B cell (primary cell): ENCODE measurements around the gene CYFIP1. TPM values are rescaled to one million over a fixed set of nuclear protein-coding genes. Genes with fewer than 3 reads are reported as not detected.

ENCODE experiments used
- ATAC-seq: fragments of 200-7000 bp; cut with Tn5 transposase; one replicate; pipeline ENCODE4 v1.10.0; 2021; ENCODE audit warnings: low read depth, mild to moderate bottlenecking, moderate number of reproducible peaks, moderate library complexity
- CTCF ChIA-PET: fragments of 350-600 bp; sonication (Branson Sonifier 250); formaldehyde crosslinking; loops from one replicate; lab custom pipeline; 2021; ENCODE audit warnings: antibody characterized with exemption, inconsistent platforms; lab: Charles Lee
- POLR2A ChIA-PET: fragments of 350-600 bp; sonication (Branson Sonifier 250); formaldehyde crosslinking; loops from one replicate; lab custom pipeline; 2021; ENCODE audit warnings: antibody characterized with exemption; lab: Charles Lee
- DNase-seq: peaks from one replicate; pipeline ENCODE4 v3.0.0; 2013
- H2AFZ ChIP-seq: 2 replicates; pipeline ENCODE4 v1.6.1; 2012; ENCODE audit warnings: mild to moderate bottlenecking, low read depth, low read length; ENCODE audit not compliant: insufficient read depth, poor library complexity, severe bottlenecking
- H3K27ac ChIP-seq, 2 donors: 1 replicate in 1 of 2; 2 replicates in 1 of 2; pipeline ENCODE4 v1.5.1; 2012 to 2013; ENCODE audit warnings: low read length in 2 of 2, mild to moderate bottlenecking in 2 of 2, moderate library complexity in 1 of 2
- H3K27me3 ChIP-seq, 4 experiments: fragments of 200-600 bp in 1 of 4; sonication (generic) in 1 of 4; replicated peaks in 1 of 4; 1 replicate in 2 of 4; 2 replicates in 2 of 4; pipeline versions ENCODE4 v1.6.1 to v1.7.0; 2013 to 2016; ENCODE audit warnings: low read length in 3 of 4, mild to moderate bottlenecking in 2 of 4, mixed read lengths in 1 of 4, moderate library complexity in 1 of 4; ENCODE audit not compliant: insufficient read depth in 4 of 4, control insufficient read depth in 3 of 4; ENCODE audit errors: control extremely low read depth in 1 of 4
- H3K36me3 ChIP-seq, 2 experiments: replicated peaks in 1 of 2; 1 replicate in 1 of 2; 2 replicates in 1 of 2; pipeline versions ENCODE4 v1.6.1 to v1.7.1; 2013; ENCODE audit warnings: low read length in 1 of 2; ENCODE audit not compliant: insufficient read depth in 2 of 2, control insufficient read depth in 1 of 2; ENCODE audit errors: control extremely low read depth in 1 of 2, extremely low read depth in 1 of 2
- H3K4me1 ChIP-seq, 2 donors: fragments of 200-600 bp in 1 of 2; sonication (generic) in 1 of 2; 1 replicate in 1 of 2; 2 replicates in 1 of 2; pipeline versions ENCODE4 v1.5.1 to v1.6.1; 2013 to 2017; ENCODE audit warnings: low read length in 2 of 2; ENCODE audit not compliant: control insufficient read depth in 2 of 2, insufficient read depth in 2 of 2
- H3K4me2 ChIP-seq: replicated peaks from 2 replicates; pipeline ENCODE3; 2012; ENCODE audit warnings: mild to moderate bottlenecking, low read depth, low read length; ENCODE audit not compliant: poor library complexity, severe bottlenecking
- H3K4me3 ChIP-seq, 5 experiments: fragments of 200-600 bp in 1 of 5; sonication (generic) in 1 of 5; 1 replicate in 3 of 5; 2 replicates in 2 of 5; pipeline versions ENCODE4 v1.5.1 to v1.7.0; 2011 to 2016; ENCODE audit warnings: low read length in 4 of 5, mild to moderate bottlenecking in 4 of 5, low read depth in 2 of 5, control low read depth in 1 of 5, moderate library complexity in 1 of 5; ENCODE audit not compliant: insufficient read depth in 1 of 5; ENCODE audit errors: control extremely low read depth in 1 of 5, extremely low read depth in 1 of 5
- H3K79me2 ChIP-seq: fragments of 200-600 bp; sonication (generic); one replicate; pipeline ENCODE4 v1.6.0; 2016; ENCODE audit warnings: low read length; ENCODE audit not compliant: control insufficient read depth, insufficient read depth
- H3K9ac ChIP-seq: fragments of 200-600 bp; sonication (generic); 2 replicates; pipeline ENCODE4 v1.6.1; 2017; ENCODE audit warnings: mild to moderate bottlenecking, low read length, moderate library complexity
- H3K9me3 ChIP-seq, 3 donors: one replicate each; pipeline versions ENCODE4 v1.6.1 to v1.7.1; 2013; ENCODE audit warnings: low read length in 2 of 3; ENCODE audit not compliant: control insufficient read depth in 2 of 3, insufficient read depth in 1 of 3; ENCODE audit errors: control extremely low read depth in 1 of 3
- H4K20me1 ChIP-seq: 2 replicates; pipeline ENCODE4 v1.6.0; 2012; ENCODE audit warnings: mild to moderate bottlenecking, low read length; ENCODE audit not compliant: insufficient read depth, control insufficient read depth, poor library complexity, severe bottlenecking
- H3K27ac Mint-ChIP-seq: one replicate; pipeline ENCODE4 v1.8.0; 2021; ENCODE audit warnings: mixed read lengths
- H3K27me3 Mint-ChIP-seq: one replicate; pipeline ENCODE4 v1.8.0; 2021; ENCODE audit warnings: mixed read lengths
- H3K4me1 Mint-ChIP-seq: one replicate; pipeline ENCODE4 v1.8.0; 2021; ENCODE audit warnings: mixed read lengths
- H3K4me3 Mint-ChIP-seq: one replicate; pipeline ENCODE4 v1.8.0; 2021; ENCODE audit warnings: mixed read lengths
- H3K9me3 Mint-ChIP-seq: one replicate; pipeline ENCODE4 v1.8.0; 2022; ENCODE audit warnings: mixed read lengths; ENCODE audit not compliant: insufficient read depth
- CTCF ChIP-seq: fragments of 200-600 bp; IDR thresholded peaks from one replicate; pipeline ENCODE4 v1.8.0; 2022; ENCODE audit warnings: antibody characterized with exemption, mild to moderate bottlenecking
- EZH2 ChIP-seq: IDR thresholded peaks from 2 replicates; pipeline ENCODE4 v1.6.1; 2012; ENCODE audit warnings: borderline replicate concordance, low read depth, mild to moderate bottlenecking, moderate library complexity, low read length; ENCODE audit not compliant: insufficient read depth, poor library complexity, severe bottlenecking
- WGBS: methylation state at CpG from one replicate; pipeline ENCODE4 v1.1.5; 2013; ENCODE audit warnings: missing lambda C conversion rate; ENCODE audit not compliant: insufficient coverage; 5-methylcytosine and 5-hydroxymethylcytosine counted together
- intact Hi-C: fragments of 100-400 bp; cut with micrococcal nuclease; formaldehyde crosslinking; loops from one replicate; pipeline ENCODE4 v1.10.0; 2022
- polyA plus RNA-seq: library from polyadenylated mRNA; depleted of rRNA; stranded (reverse); fragments of >200 nt; gene quantifications from 2 replicates; pipeline ENCODE4 v1.2.3, GENCODE V29; 2012
- total RNA-seq, 2 donors: library from RNA; stranded (reverse); fragments of 120-200 nt in 1 of 2; gene quantifications; 1 replicate in 1 of 2; 2 replicates in 1 of 2; pipeline versions ENCODE4 v1.2.3 to v1.2.4, GENCODE V29; 2013 to 2022

Gene CYFIP1
- total and polyA plus RNA-seq, 2 donors (not counting 1 experiment from before 2014, with no cell fraction given): 6.2 to 13.5 TPM

- DNase-seq (no peak), ATAC-seq (no peak)
- peaks cover 7 to 14% of the 10 kb centered on the region in 2 experiments for H3K36me3 ChIP-seq
- H3K27me3 ChIP-seq: no peaks in the 10 kb centered on the region
- H3K4me2 ChIP-seq: no peak overlapping the region
- no peak overlapping the region for H2AFZ ChIP-seq
- intact Hi-C loops: no loop called here
- no peak overlapping the region for H3K4me3 ChIP-seq
- H3K9ac ChIP-seq: no peak overlapping the region
- ChIA-PET CTCF (no interaction called here), POLR2A (no interaction called here)
- no peaks in the 10 kb centered on the region for H3K9me3 ChIP-seq
- H3K27ac ChIP-seq: no peak overlapping the region
- H3K9me3 Mint-ChIP-seq: no peaks in the 10 kb centered on the region
- H3K27ac Mint-ChIP-seq: peak overlapping the region; percentile 15
- H3K4me1 ChIP-seq: no peaks in the 10 kb centered on the region
- H3K4me3 Mint-ChIP-seq: no peak overlapping the region
- peaks cover 7% of the 10 kb centered on the region for H4K20me1 ChIP-seq
- H3K27me3 Mint-ChIP-seq: no peaks in the 10 kb centered on the region
- H3K4me1 Mint-ChIP-seq: no peaks in the 10 kb centered on the region
- TF ChIP-seq CTCF (no peak), EZH2 (no peak)
- H3K79me2 ChIP-seq: no peaks in the 10 kb centered on the region
- 100% methylated on average over 3 of the region's 6 CpGs for WGBS
Observed at GRCh38 chr15:22871481-22872086, 108.6 kb downstream of the CYFIP1 start.

- POLR2A ChIA-PET: no interaction called here
- H3K4me2 ChIP-seq: no peak overlapping the region
- TF ChIP-seq EZH2 (no peak), CTCF (no peak)
- CTCF ChIA-PET: no interaction called here
- H3K27me3 Mint-ChIP-seq: no peaks in the 10 kb centered on the region
- no peak overlapping the region for H3K27ac Mint-ChIP-seq
- no peak for ATAC-seq
- no peaks in the 10 kb centered on the region for H3K9me3 Mint-ChIP-seq
- no peaks in the 10 kb centered on the region for H3K4me1 ChIP-seq
- intact Hi-C loops: no loop called here
- peaks cover 7 to 22% of the 10 kb centered on the region in 2 experiments for H3K36me3 ChIP-seq
- H3K79me2 ChIP-seq: no peaks in the 10 kb centered on the region
- no peak for DNase-seq
- no peak overlapping the region for H3K4me3 Mint-ChIP-seq
- H4K20me1 ChIP-seq: peaks cover 12% of the 10 kb centered on the region
- H3K27me3 ChIP-seq: no peaks in the 10 kb centered on the region
- H3K9ac ChIP-seq: no peak overlapping the region
- no peaks in the 10 kb centered on the region for H3K9me3 ChIP-seq
- H3K27ac ChIP-seq: no peak overlapping the region
- no peaks in the 10 kb centered on the region for H3K4me1 Mint-ChIP-seq
- H3K4me3 ChIP-seq: no peak overlapping the region
- WGBS: 99% methylated on average over 11 of the region's 11 CpGs
- H2AFZ ChIP-seq: no peak overlapping the region
Observed at GRCh38 chr15:22870865-22871264, 109.3 kb downstream of the CYFIP1 start.
